HG02970 (cell line): ENCODE data around the gene IL10RB.
"Not testable (repeated sequence)": the region's sequence is repeated elsewhere in the genome, so short reads cannot be mapped to it uniquely, and the experiment has no call there.

ENCODE experiments used
- ATAC-seq: cut with Tn5 transposase; IDR thresholded peaks from one replicate; pipeline ENCODE4 v1.9.1; 2021; ENCODE audit warnings: mild to moderate bottlenecking, moderate library complexity, moderate number of reproducible peaks; ENCODE audit not compliant: unreplicated experiment, low FRiP score

IL10RB gene

DNA sequence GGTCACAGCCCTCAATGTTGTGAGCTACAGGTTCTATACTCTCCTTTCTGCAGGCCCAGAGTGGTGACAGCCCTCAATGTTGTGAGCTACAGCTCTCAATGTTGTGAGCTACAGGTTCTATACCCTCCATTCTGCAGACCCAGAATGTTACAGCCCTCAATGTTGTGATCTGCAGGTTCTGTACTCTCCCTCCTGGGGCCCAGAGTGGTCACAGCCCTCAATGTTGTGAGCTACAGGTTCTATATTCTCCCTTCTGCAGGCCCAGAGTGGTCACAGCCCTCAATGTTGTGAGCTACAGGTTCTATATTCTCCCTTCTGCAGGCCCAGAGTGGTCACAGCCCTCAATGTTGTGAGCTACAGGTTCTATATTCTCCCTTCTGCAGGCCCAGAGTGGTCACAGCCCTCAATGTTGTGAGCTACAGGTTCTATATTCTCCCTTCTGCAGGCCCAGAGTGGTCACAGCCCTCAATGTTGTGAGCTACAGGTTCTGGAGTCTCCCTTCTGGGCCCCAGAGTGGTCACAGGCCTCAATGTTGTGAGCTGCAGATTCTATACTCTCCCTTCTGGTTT is 26.5 kb upstream of the IL10RB start:
- not testable (repeated sequence) for ATAC-seq

DNA sequence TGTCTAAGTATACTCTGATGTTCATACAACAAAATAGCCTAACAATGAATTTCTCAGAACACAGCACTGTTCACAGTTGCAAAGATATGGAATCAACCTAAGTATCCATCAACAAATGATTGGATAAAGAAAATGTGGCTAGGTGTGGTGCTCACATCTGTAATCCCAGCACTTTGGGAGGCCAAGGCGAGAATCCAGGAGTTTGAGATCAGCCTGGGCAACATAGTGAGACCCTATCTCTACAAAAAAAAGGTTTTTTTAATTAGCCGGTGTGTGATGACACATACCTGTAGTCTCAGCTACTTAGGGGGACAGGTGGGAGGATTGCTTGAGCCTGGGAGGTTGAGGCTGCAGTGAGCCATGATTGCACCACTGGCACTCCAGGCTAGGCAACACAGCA is 25.8 kb upstream of the IL10RB start:
- no peak for ATAC-seq

DNA sequence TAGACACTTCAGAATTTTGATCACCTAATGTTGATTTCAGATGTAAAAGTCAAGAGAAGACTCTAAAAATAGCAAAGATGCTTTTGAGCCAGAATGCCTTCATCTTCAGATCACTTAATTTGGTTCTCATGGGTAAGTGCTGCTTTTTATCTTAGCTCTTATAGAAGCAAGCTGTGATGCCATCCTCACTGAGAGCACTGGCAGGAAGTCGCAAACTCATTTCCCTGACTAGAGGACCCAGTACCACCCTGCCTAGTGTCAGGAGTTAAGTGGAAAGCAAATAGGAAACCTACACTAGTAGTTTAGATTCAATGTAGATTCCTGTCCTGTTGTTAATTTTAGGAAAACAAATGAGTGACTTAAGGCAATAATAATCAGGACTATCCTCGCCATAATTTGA is 24.3 kb upstream of the IL10RB start:
- no peak for ATAC-seq

DNA sequence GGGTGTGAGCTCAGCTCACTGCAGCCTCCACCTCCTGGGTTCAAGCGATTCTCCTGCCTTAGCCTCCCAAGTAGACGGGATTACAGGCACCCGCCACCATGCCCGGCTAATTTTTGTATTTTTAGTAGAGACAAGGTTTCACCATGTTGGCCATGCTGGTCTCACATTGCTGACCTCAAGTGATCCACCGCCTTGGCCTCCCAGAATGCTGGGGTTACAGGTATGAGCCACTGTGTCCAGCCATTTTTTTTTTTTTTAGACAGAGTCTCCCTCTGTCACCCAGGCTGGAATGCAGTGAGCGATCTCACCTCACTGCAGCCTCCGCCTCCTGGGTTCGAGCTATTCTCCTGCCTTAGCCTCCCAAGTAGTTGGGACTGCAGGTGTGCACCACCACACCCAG is 23.3 kb upstream of the IL10RB start:
- ATAC-seq, result not testable (repeated sequence)

DNA sequence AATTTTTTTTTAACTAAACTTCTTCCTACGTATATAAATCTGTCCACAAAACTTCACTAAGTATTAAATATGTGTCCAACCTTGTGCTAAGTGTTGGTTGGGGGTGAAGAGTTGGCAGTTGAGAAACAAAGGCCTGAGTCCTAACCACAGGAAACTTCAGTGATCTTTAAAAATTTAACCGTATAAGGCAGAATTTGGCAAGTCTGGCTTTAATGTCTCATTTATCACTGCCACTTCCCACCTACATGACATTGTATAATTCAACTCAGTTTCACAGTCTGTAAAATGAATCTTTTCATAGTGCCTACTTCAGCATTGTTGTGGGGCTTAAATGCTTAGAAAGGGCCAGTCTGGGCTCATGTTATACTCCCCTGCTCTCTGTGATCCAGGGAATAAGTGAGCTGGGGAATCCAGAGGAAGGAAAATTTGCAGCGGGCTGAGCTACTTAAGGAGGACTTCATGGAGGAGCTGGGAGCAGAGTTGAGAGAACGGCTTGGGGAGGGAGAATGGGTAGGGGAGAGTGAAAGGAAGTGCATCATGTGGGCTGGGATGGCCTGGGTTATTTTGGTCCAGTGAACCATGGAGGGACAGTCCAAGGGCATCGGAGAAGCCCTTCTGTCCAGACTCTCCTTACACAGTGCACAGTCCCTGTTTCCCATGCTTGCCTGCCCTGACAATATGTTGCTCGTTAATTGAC is 21.9 kb upstream of the IL10RB start:
- no peak for ATAC-seq

DNA sequence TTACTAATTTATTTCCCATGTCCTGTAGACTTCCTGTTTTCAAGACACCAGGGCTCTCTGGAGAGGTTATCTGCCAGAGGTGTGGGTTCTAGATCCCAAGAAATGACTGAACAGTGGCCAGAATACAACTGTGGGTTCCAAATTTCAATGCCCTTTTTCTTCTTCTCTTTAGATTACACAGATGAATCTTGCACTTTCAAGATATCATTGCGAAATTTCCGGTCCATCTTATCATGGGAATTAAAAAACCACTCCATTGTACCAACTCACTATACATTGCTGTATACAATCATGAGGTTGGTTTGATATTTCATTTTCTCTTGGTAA is 21.4 kb upstream of the IL10RB start:
- ATAC-seq, result no peak

DNA sequence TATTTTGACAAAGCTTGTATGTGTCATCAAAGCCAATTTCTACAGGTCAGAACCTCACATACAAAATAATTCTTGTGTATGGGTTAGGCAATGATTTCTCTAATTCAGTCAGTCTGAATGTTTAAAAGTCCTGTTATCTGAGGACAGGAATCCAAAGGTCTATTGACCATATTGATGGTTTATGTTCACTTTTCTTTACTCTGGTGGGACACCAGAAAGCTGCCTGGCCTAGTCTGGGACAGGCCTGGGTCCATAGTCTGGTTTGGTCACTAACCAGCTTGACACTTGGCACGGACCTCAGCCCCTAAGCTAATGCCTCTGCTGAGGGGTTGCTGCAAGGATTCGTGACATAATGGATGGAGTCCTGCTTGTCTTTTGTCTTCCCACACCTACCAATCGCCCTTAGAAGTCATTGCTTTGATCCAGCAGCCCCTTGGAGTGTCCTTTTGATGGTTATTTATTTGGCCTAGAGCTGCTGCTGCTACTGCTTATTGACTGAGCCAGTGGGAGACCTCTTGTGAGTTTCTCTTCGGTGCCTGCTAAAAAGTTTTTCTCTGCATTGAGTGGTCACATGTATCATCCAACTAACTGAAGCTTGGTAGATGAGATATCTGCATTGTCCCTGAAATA is 20.8 kb upstream of the IL10RB start:
- no peak for ATAC-seq

DNA sequence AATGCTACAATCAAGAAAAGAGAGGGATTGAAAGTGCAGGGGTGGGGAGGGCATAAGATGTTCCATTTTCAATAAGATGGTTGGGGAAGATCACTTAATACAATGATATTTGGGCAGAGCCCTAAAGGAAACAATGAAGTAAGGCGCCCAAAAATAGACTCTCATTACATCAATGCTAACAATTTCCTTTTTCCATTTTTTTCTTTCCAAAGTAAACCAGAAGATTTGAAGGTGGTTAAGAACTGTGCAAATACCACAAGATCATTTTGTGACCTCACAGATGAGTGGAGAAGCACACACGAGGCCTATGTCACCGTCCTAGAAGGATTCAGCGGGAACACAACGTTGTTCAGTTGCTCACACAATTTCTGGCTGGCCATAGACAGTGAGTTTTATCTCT is 19.7 kb upstream of the IL10RB start:
- ATAC-seq, result no peak

DNA sequence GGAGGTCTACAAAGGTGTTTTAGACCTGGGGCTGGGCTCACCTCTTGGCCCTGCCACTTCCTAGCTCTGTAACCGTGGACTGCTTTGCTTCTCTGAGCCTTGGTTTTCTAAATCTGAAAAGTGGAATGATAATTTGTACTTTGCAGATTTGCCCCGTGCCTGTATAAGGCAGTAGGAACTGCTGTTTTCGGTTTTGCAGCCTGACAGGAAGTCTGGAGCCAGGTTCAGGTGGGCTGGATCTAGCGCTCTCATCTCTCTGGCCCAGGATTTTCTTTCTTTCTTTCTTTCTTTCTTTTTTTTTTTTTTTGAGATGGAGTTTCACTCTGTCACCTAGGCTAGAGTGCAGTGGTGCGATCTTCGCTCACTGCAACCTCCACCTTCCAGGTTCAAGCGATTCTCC is 19.2 kb upstream of the IL10RB start:
- ATAC-seq, result no peak

DNA sequence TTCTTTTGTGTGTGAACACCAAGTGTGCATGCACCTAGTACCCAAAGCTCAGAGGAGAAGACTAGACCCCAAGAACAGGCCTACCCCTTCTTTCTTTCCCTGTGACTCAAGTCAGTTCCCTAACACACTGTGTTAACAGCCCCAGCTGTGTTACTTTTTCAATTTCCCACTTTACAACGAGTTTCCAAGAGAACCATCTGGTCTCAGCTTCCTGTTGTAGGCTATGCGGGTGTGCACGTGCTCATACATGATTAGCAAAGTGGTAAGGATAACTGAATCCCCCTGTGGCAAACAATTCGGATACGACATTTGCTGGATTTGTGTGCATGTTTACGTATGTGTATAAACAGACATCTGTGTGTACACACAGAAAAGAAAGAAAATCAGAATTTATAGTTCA is 18.6 kb upstream of the IL10RB start:
- ATAC-seq, result no peak

DNA sequence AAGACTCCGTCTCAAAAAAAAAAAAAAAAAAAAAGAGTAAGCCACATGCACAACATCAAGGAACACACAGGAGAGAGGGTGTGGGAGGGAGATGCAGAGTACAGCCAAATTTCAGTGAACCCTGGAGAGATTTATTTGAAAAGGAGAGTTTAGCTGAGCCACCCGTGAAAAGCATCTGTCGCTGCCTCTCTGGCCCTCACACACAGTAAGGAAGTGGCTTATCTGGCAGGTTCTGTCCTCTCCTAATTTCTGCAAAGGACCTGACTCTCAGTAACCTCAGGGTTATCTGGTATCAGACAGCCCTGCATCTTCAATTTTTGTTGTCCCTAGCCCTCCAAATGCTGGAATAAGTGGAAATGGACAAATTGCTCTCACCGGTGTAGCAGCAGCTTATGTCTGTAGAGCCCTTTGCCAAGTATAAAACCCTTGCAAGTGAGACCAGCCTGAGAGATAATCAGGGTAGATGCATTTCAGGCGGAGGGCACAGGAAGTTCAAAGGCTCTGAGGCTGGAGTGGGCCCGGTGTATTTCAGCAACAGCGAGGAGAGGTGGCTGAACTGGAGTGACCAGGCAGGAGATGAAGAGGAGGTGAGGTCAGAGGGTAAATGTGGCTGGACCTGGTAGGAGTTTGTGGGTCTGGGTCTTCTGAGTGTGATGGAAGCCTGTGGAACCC is 16.7 kb upstream of the IL10RB start:
- no peak for ATAC-seq

DNA sequence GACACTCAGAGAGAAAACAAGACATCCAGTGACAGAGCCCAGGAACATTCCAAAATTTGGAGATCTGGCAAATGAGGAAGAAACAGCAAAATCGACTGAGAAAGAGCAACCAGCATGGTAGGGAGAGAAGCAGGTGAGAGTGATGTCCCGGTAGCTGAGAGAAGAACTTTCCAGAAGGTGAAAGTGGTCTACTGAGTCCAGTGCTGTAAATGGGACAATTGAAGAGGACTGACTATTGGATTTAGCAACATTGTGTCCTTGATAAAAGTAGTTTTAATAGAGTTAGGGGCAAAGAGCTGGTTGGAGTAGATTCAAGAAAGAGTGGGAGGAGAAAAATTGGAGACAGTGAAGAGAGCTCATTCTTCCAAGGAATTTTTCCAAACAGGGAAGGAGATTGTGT is 15.0 kb upstream of the IL10RB start:
- ATAC-seq, result no peak

DNA sequence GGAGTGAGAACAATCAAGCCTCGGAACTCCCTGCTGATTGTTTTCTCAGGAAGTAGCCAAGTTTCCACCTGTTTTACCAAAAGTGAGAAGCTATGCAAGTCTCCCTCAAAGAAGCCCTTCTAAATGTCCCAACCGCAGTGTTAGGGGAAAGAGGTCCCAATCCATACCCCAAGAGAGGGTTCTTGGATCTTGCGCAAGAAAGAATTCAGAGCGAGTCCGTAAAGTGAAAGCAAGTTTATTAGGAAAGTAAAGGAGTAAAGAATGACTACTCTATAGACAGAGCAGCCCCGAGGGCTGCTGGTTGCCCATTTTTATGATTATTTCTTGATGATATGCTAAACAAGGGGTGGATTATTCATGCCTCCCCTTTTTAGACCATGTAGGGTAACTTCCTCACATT is 12.8 kb upstream of the IL10RB start:
- not testable (repeated sequence) for ATAC-seq

DNA sequence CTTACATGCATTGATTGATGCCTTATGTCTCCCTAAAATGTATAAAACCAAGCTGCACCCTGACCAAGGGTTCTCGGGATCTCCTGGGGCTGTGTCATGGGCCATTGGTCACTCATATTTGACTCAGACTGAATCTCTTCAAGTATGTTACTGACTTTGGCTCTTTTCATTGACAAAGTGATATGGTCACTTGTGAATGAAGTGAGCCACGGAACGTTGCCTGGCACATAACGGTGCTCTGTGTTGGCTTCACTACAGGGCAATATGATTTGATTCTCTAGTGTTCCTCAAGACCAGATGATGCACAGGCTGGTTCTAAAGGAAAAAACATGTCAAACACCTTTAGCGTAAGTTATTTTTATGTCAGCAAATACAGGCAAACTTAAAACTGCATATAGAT is 11.4 kb upstream of the IL10RB start:
- no peak for ATAC-seq

DNA sequence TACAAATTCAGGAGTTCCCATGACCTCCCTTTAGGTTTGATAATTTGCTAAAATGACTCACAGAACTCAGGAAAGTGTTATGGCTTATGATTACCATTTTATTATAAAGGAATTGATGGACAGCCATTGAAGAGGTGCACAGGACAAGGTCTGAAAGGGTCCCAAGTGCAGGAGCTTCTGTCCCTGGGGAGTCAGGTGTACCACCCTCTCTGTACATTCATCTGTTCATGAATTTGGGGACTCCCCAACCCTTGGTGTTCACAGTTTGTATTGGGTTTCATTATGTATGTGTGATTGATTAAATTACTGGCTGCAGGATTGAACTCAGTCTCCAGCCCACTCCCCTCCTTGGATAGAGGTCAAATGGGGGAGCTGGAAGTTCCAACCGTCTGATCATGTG is 10.8 kb upstream of the IL10RB start:
- ATAC-seq, result no peak

DNA sequence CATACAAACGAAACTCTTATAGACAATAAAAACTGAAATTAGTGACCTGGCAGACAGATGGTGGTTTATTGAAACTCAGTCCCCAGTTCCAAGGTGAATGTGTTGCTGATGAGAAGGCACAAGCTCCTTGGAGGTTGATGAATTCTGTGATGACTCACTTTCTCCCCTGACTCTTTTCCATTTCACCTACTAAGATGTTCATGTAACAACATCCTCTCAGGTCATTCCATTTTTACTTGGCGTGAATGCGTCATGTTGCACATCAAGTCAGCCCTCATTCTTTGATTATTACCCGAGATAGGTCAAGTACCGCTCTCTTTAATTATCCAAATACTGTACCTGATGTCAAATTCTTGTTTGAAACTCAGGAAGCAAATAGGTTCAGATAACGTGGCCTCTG is 10.1 kb upstream of the IL10RB start:
- no peak for ATAC-seq

DNA sequence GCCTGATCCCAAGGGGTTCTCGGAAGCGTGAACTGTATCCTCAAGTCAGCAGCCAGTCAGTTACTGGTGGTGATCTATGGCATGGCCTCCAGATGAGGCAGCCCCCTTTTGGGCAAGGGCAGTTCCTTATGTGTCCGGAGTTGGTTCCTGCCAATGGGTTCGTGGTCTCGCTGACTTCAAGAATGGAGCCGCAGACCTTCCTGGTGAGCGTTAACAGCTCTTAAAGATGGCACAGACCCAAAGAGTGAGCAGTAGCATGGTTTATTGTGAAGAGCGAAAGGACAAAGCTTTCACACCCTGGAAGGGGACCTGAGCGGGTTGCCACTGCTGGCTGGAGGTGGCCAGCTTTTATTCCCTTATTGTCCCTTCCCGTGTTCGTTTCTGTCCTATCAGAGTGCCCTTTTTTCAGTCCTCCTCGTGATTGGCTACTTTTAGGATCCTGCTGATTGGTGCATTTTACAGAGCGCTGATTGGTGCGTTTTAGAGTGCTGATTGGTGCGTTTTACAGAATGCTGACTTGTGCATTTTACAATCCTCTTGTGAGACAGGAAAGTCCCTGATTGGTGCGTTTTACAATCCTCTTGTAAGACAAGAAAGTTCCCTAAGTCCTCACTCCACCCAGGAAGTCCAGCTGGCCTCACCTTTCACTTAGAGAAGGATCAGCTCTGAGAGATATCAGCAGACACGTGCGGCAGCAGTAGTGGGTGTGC is 8.9 kb upstream of the IL10RB start:
- ATAC-seq, result no peak

DNA sequence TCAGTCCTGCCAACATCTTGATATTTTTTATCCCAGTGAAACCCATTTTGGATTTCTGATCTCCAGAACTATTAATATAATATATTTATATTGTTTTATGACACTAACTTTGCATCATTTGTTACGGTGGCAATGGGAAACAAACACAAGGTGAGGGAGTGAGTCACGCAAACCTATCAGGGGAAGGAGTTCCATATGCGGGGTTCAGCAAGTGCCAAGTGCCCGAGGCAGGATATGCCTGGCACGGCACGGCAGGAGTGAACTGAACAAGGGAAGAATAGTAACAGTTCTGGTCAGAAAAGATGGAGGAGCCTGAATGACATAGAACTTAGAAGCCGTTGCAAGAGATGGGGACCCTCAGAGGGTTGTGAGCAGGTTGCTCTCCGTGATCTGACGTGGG is 7.7 kb upstream of the IL10RB start:
- ATAC-seq, result no peak

DNA sequence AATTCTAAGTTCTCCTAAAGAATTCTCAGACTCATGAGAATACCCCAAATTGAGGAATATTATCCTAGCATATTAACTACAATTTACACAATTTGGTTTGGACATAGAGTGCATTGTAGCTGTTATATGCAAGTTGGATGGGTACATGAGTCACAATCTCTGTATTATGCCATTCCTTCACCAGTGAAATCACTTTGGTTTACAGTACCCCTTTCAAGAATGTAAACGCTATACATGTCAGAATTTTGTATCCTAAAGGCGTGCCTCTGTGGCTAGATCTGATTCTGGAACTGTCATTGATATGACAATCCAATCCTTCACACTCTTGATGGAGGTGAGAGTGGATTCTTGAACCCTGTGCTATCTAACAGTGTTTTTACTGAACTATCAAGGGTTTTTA is 6.7 kb upstream of the IL10RB start:
- no peak for ATAC-seq

DNA sequence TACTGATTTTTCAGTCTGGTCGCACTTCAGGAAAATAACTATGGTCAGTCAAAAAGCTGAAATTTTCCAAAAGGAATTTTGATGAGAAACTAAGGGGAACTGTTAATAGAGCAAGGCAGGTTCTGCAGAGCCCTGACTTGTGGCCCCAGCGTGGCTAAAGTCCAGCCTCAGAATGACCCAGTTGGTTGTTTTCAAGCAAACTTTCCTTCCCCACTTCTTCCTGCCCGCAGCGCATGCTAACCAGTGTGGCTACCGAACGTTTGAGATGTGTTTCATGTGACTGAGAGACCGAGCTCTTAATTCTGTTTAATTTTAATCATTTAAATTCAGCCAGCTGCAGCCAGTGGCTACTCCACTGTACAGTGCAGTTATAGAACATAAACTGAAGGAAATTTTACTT is 6.2 kb upstream of the IL10RB start:
- no peak for ATAC-seq

DNA sequence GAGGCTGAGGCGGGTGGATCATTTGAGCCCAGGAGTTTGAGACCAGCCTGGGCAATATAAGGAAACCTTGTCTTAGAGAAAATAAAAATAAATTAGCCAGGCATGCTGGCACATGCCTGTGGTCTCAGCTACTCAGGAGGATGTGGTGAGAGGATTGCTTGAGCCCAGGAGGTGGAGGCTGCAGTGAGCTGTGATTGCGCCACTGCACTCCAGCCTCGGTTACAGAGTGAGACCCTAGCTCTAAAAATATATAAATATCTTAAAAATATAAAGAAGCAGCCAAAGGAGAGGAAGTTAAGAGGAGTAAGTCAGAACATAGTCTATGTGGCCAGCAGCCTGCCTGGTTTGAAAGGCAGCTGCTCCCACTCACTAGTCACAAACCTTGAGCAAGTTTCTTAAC is 4.5 kb upstream of the IL10RB start:
- ATAC-seq, result no peak
